Endothelial cell (in vitro differentiated cells): Measurements from ENCODE around the gene ATXN2L. TPM values are rescaled to one million over a fixed set of nuclear protein-coding genes. Genes with fewer than 3 reads are reported as not detected.
"Not testable (repeated sequence)": the region's sequence is repeated elsewhere in the genome, so short reads cannot be mapped to it uniquely, and the experiment has no call there.

ENCODE experiments used
- DNase-seq: peaks from one replicate; pipeline ENCODE4 v3.0.0; 2021; ENCODE audit warnings: low spot score
- H3K27ac Mint-ChIP-seq: one replicate; pipeline ENCODE4 v1.8.0; 2021; ENCODE audit warnings: mixed read lengths, inconsistent platforms; ENCODE audit not compliant: unreplicated experiment
- H3K27me3 Mint-ChIP-seq: one replicate; pipeline ENCODE4 v1.8.0; 2021; ENCODE audit warnings: mild to moderate bottlenecking, moderate library complexity, mixed read lengths, inconsistent platforms; ENCODE audit not compliant: unreplicated experiment
- H3K36me3 Mint-ChIP-seq: one replicate; pipeline ENCODE4 v1.8.0; 2021; ENCODE audit warnings: mild to moderate bottlenecking, low read depth, mixed read lengths, inconsistent platforms; ENCODE audit not compliant: unreplicated experiment
- H3K4me1 Mint-ChIP-seq: one replicate; pipeline ENCODE4 v1.8.0; 2021; ENCODE audit warnings: mild to moderate bottlenecking, mixed read lengths, inconsistent platforms; ENCODE audit not compliant: unreplicated experiment
- H3K4me3 Mint-ChIP-seq: one replicate; pipeline ENCODE4 v1.8.0; 2021; ENCODE audit warnings: mild to moderate bottlenecking, mixed read lengths, inconsistent platforms; ENCODE audit not compliant: unreplicated experiment
- H3K9me3 Mint-ChIP-seq: one replicate; pipeline ENCODE4 v1.8.0; 2021; ENCODE audit warnings: mixed read lengths, inconsistent platforms; ENCODE audit not compliant: unreplicated experiment
- total RNA-seq: library from RNA; stranded (reverse); fragmentation: NEBNext Ultra II Directional; extraction: Animal tissue kit (Norgen Biotek cat#: 25700); gene quantifications from one replicate; pipeline ENCODE4 v1.2.1, GENCODE V29; 2021; ENCODE audit not compliant: unreplicated experiment
- TF ChIP-seq, protein P1 (sequence below): fragments of 200-600 bp; sonication (generic); IDR thresholded peaks from one replicate; pipeline ENCODE4 v1.5.0; 2021; ENCODE audit warnings: antibody characterized with exemption; ENCODE audit not compliant: unreplicated experiment

The ATXN2L gene
- total RNA-seq, 1 donor from 2014 or later = 184 TPM

DNA sequence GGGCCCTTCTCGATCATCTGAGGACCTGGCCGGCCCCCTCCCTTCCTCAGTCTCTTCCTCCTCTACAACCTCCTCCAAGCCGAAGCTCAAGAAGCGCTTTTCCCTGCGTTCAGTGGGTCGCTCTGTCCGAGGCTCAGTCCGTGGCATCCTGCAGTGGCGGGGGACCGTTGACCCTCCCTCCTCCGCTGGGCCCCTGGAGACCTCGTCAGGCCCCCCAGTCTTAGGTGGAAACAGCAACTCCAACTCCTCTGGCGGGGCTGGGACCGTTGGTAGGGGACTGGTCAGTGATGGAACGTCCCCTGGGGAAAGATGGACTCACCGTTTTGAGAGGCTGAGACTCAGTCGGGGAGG lies 43.6 kb downstream of the ATXN2L start:
- no peak for DNase-seq
- Mint-ChIP-seq H3K9me3 (no peaks in the 10 kb centered on the region), H3K4me3 (no peak overlapping the region), H3K4me1 (peaks cover 8% of the 10 kb centered on the region), H3K27me3 (peaks cover 4% of the 10 kb centered on the region), H3K27ac (no peak overlapping the region), H3K36me3 (peaks cover 10% of the 10 kb centered on the region)
- TF ChIP-seq, protein P1, sequence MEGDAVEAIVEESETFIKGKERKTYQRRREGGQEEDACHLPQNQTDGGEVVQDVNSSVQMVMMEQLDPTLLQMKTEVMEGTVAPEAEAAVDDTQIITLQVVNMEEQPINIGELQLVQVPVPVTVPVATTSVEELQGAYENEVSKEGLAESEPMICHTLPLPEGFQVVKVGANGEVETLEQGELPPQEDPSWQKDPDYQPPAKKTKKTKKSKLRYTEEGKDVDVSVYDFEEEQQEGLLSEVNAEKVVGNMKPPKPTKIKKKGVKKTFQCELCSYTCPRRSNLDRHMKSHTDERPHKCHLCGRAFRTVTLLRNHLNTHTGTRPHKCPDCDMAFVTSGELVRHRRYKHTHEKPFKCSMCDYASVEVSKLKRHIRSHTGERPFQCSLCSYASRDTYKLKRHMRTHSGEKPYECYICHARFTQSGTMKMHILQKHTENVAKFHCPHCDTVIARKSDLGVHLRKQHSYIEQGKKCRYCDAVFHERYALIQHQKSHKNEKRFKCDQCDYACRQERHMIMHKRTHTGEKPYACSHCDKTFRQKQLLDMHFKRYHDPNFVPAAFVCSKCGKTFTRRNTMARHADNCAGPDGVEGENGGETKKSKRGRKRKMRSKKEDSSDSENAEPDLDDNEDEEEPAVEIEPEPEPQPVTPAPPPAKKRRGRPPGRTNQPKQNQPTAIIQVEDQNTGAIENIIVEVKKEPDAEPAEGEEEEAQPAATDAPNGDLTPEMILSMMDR = no peak

DNA sequence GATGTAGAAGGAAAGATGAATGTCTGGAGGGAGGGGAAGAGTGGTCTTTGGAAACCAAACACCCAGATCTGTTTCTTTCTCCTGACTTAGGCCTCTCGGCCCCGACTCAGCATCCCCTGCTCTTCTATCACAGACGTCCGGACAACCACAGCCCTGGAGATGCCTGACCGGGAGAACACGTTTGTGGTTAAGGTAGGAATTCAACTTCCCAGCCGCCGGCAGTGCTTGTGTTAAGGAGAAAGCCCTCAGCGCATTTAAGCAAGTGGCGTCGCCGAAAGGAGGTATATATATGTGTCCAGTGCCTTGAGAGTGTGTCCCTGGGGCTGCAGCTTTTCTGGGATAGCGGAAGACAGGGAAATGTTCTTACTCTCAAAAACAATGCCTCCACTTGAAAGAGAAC lies 44.4 kb downstream of the ATXN2L start:
- Mint-ChIP-seq H3K27ac (no peak overlapping the region), H3K27me3 (peaks cover 4% of the 10 kb centered on the region), H3K4me3 (peak overlapping the region; percentile 56), H3K4me1 (peaks cover 8% of the 10 kb centered on the region), H3K36me3 (peaks cover 10% of the 10 kb centered on the region), H3K9me3 (no peaks in the 10 kb centered on the region)
- TF ChIP-seq, protein P1 = no peak
- DNase-seq = no peak

DNA sequence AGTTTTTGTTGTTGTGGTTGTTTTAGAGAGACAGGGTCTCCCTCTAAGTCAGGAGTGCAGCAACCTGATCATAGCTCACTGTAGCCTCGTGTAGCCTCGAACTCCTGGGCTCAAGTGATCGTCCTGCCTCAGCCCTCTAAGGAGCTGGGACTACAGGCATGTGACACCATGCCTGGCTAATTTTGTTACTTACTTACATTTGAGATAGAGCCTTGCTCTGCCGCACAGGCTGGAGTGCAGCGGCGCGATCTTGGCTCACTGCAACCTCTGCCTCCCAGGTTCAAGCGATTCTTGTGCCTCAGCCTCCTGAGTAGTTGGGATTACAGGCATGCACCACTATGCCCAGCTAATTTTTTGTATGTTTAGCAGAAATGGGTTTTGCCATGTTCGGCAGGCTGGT lies 44.8 kb downstream of the ATXN2L start:
- not testable (repeated sequence) for H3K4me3 Mint-ChIP-seq, H3K27me3 Mint-ChIP-seq, DNase-seq, H3K9me3 Mint-ChIP-seq, H3K4me1 Mint-ChIP-seq, H3K27ac Mint-ChIP-seq
- peaks cover 10% of the 10 kb centered on the region for H3K36me3 Mint-ChIP-seq

DNA sequence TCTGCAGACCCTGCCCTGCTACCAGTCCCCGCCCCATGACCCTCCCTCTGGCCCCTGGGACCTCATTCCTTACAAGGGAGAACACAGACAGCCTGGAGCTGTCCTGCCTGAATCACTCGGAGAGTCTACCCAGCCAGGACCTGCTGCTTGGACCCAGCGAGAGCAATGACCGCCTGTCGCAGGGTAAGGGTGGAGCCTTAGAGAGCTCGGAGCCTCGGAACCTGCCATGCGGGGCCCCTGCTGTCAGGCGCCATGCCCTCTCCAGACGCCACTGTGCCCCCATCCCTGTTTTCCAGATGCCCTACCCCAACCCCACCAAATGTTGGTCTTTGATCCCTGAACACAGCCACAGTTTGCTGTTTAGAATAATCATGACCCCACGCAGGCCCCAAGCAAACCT lies 46.4 kb downstream of the ATXN2L start:
- Mint-ChIP-seq H3K4me3 (no peak overlapping the region), H3K36me3 (peaks cover 10% of the 10 kb centered on the region), H3K27ac (no peak overlapping the region), H3K9me3 (no peaks in the 10 kb centered on the region), H3K4me1 (peaks cover 6% of the 10 kb centered on the region), H3K27me3 (peaks cover 7% of the 10 kb centered on the region)
- DNase-seq = no peak
- TF ChIP-seq, protein P1 = no peak

DNA sequence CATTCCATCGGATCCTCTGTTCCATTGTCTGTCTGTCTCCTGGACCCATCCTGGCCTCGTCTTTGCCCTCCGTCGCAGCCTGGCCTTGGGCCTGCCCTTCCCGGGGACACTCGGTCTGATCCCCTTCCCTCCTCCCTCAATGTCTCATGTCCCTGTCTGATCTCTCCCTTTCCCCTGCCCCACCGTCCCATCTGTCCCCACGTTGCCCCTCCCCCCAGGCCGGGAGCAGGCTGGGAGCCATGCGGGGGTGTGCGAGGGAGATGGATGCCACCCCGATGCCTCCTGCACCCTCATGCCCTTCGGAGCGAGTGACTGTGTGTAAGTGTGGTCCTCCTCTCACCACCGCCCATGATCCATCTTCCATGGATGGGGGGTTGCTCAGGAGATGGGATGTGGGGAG lies 50.2 kb downstream of the ATXN2L start:
- no peak for DNase-seq
- H3K4me1 Mint-ChIP-seq = no peaks in the 10 kb centered on the region
- H3K27me3 Mint-ChIP-seq = peaks cover 4% of the 10 kb centered on the region
- H3K4me3 Mint-ChIP-seq = no peak overlapping the region
- H3K27ac Mint-ChIP-seq = no peak overlapping the region
- H3K36me3 Mint-ChIP-seq = peaks cover 6% of the 10 kb centered on the region
- TF ChIP-seq, protein P1 = no peak
- H3K9me3 Mint-ChIP-seq = no peaks in the 10 kb centered on the region
